Inferior parietal cortex (tissue), 1 donor: ENCODE data around the gene SRGAP2C.
"Not testable (repeated sequence)": the region's sequence is repeated elsewhere in the genome, so short reads cannot be mapped to it uniquely, and the experiment has no call there.

Source experiments
- DNase-seq: peaks from one replicate; pipeline ENCODE4 v3.0.0-alpha.2; 2016; ENCODE audit errors: extremely low spot score

The SRGAP2C gene

DNA sequence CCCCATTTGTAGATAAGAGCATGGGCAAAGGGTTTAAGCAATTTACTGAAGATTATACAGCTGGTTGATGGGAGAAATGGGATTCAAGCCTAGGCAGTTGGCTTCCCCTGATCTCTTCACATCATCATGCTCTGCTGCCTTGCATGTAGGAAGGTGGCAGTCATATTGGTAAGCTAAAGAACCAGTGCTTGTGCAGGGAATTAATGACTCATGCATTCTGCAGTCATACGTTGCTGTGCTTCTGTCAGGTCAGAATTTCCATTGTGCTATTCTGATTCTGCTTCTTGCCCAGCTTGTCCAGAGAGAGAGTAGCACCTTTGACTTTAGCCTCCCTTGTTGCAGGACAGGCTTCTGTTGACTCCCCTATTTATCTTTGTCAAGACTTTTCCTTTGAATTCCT is 153.2 kb downstream of the SRGAP2C start:
- not testable (repeated sequence) for DNase-seq

DNA sequence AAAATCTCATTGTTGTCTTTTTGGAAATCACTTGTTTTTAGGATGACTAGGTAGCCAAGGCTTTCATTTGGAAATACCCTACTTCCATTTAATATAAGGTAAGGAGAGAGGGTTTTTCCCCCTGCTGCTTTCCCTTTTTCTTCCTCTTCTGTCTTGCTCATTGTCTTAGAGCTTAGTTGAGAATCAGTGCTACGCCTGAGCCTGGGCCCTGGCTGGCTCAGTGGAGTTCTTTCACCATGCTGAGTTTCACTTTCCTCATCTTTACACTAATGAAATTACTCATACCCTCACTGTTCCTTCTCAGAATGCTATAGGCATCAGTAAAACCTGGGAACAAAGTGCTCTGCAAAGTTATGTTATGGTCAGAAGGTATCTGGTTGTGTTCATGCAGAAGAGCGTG is 154.8 kb downstream of the SRGAP2C start:
- DNase-seq, result not testable (repeated sequence)

DNA sequence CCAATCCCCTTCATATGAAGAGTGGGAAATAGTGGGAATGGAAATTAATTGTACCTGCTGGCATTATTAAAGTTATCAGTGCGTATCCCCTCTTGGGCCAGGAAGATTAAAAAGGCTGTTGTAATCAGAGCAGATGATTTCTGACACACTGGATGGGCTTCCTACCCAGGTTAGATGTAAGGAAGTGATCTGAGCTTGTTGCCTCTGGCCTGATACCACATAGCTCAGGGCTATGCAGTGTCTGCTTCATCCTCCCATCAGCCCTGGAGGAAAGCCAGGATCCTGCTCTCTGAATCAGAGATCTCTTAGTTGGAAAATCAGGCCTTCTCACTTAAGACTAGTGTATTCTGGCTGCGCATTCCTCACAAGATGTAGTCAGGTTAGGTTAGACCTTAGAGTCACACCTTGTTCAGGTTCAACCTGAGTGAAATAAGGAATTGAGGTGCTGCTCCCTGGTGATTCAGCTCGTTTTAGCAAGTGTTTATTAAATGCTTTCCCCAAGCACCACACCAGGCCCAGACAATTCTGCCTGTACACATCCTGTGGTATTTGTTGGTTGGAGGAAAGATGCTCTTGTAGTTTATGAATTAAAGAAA is 158.6 kb downstream of the SRGAP2C start:
- DNase-seq, result not testable (repeated sequence)

DNA sequence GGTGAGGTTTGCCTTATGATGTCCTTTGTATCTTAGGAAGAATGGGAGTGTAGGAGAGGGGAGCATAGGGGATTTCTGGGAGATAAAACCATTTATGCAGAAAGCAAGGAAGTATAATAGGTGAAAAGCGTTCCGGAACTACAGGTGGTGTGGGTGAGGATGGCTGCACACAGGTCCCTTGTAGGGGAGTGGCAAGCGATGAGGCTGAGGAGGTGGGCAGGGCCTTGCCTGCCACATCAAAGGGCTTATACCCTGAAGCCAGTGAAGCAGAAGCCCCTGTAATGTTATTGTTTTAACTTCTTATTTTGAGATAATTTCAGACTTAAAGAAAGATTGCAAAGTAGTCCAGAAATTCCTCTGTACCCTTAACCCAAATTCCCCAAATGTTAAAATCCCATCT is 159.6 kb downstream of the SRGAP2C start:
- DNase-seq, result not testable (repeated sequence)

DNA sequence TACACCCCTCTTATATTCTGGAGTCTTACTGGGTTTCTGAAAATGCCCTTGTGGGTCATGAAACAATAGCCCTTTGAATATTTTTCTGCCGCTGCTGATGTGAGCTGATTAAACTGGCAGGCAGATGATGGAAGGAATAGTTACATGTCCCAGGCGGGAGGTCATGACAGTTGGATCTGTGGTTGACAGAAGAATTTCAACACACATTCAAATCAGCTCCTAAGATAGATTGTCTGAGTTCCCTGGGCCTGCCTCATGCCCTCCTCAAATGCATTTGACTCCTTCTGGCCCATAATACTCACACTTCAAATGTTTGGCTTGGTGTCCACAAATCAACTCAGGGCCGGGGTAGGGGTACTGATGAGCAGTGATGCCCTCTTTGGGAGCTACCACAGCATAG is 161.9 kb downstream of the SRGAP2C start:
- DNase-seq, result peak; percentile 2

GRCh38 chr1:121347476-121347875 is 162.7 kb downstream of the SRGAP2C start:
- DNase-seq, result peak; percentile 2

- DNase-seq, result not testable (repeated sequence)
These were observed 163.3 kb downstream of the SRGAP2C start for GRCh38 chr1:121348115-121348514.

- DNase-seq, result not testable (repeated sequence)
These were observed 164.7 kb downstream of the SRGAP2C start for GRCh38 chr1:121349332-121349967.

GRCh38 chr1:121355711-121356420 is 171.1 kb downstream of the SRGAP2C start:
- DNase-seq, result not testable (repeated sequence)

- not testable (repeated sequence) for DNase-seq
These were observed 172.0 kb downstream of the SRGAP2C start for GRCh38 chr1:121356819-121357218.

DNA sequence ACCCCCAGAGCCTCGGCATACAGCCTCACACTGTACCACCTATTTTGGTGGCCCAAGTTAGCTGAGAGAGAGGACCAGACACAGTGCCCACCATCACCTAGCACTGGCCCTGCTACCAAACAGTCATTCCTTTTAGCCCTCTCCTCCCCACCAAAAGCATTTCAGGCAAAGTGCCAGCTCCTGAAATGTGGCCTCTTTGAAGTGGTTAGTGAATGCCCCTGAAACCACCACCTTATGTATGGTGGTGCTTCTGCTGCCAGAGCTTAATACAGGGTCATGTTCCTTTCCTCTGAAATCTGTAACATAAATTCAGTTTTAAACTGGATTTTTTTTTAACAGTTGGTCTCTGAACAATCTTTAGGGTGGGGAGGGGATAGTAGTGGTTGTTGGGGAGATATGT is 175.8 kb downstream of the SRGAP2C start:
- not testable (repeated sequence) for DNase-seq

DNA sequence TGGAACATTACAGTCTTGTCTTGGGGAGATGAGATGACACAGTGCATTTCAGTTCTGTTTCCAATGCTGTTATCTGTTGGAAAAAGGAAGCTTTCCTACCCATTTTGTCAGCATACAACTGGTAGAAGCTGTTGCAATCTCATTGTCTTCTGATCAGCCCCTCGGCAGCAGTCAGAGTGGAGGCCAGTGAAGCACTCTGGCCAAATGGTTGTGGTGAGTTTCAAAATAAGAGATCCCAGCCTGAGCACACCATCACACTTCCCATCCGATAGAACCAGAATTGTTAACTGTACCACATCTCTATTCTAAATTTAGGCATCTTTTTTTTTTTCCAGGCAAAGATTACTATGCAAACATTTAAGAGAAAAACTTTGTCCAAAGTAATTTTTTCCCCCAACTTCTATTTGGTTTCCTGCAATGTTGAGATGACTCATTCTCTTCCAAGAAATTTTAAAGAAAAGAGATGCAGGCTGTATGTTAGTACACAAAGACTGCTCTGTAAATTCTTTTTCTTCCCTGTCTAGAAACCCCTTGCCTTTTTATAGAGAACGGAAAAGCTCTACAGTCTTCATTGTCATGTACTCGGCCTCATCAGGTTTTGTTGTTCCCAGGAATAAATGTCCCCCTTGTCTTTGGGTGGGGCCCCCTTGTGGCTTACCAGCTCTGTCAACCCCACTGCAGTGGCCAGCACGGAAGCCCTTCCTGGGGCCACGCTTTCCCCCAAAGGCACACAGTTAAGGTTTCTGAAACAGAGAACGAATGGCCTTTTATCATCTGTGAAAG is 176.9 kb downstream of the SRGAP2C start:
- not testable (repeated sequence) for DNase-seq

- not testable (repeated sequence) for DNase-seq
These were observed 177.6 kb downstream of the SRGAP2C start for GRCh38 chr1:121362234-121362883.

DNA sequence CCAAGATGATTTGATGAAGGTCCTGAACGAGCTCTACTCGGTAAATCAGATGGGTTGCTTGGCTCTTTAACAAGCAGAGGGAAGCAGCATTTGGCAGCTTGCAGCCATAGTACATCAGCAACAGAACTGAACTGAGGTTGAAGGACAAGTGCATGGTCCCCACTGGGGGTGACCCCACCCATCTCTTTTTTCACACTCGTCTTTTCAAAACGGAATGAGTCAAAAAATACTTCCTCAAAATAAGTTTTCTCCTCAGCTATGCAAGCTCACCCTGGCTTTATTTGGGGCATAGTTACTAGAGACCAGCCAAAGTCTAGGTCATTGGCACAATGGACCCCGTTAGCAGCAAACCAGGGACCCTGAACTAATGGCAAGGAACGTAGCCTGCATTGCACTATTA is 180.5 kb downstream of the SRGAP2C start:
- DNase-seq, result not testable (repeated sequence)

GRCh38 chr1:121365723-121366122 is 180.9 kb downstream of the SRGAP2C start:
- DNase-seq, result not testable (repeated sequence)

GRCh38 chr1:121366171-121366570 is 181.4 kb downstream of the SRGAP2C start:
- not testable (repeated sequence) for DNase-seq

DNA sequence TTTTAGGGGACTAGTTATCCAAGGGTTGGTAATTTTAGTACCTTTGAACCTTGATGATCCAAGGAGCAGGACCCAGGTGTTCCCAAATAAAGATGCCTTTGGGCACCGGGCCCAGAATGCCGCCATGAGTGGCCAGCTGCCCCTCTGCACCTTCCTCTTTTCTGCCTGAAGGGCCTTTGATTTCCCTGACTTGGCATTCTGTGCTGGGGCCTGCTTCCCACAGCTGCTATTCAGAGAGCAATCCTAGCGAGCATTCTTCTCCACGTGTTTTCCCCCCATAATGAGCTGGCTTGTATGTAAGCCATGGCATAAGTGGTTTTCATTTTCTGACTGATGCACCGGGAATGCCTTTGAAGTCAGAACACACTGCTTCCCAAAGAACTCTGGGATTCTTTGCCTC is 184.1 kb downstream of the SRGAP2C start:
- not testable (repeated sequence) for DNase-seq

DNA sequence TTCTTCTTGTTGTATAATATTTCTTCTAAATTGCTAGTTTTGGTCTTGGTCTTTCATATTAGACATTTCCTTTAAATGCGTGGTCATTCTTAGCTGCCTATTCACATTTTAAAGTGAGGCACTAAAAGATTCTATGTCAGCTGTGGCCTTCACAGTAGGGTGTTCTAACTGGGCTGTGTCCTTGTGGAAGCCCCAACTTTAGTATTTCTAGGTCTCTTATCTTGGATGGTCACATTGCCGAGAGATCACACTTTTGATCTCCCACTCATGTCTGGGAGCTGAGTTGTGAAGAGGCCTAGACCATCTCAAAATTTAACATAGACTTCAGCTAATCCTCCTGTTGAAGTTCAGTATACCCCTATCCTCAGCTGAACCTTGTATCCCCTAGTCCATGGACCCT is 185.2 kb downstream of the SRGAP2C start:
- DNase-seq, result not testable (repeated sequence)

GRCh38 chr1:121374851-121375367 is 190.1 kb downstream of the SRGAP2C start:
- not testable (repeated sequence) for DNase-seq

DNA sequence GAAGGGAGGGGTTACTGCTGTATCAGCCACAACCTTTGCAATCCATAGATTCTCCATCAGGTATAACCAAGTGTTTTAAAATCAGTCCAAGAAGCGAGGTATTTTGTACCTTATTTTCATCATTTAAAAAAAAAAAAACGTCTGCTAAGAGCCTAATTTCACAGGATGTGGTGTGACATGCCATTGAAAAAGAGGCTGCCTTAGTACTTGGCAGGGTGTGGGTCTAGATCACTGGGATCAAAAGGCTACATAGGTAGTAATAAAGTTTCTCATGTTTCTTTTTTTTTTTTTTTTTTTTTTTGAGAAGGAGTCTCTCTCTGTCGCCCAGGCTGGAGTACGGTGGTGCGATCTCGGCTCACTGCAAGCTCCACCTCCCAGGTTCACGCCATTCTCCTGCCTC is 192.2 kb downstream of the SRGAP2C start:
- not testable (repeated sequence) for DNase-seq

GRCh38 chr1:121378757-121379156 is 194.0 kb downstream of the SRGAP2C start:
- not testable (repeated sequence) for DNase-seq
